Right cardiac atrium (tissue), 5 donors: ENCODE data around the gene ZXDB. TPM values are rescaled to one million over a fixed set of nuclear protein-coding genes. Genes with fewer than 3 reads are reported as not detected.
"Not testable (repeated sequence)": the region's sequence is repeated elsewhere in the genome, so short reads cannot be mapped to it uniquely, and the experiment has no call there.

ENCODE experiments used
- ATAC-seq, 2 donors: fragments of 200-7000 bp; cut with Tn5 transposase; one replicate each; pipeline versions ENCODE4 v1.8.0 to v1.9.1; 2020; ENCODE audit warnings: moderate library complexity in 2 of 2, mild to moderate bottlenecking in 1 of 2
- DNase-seq, 3 donors: peaks; one replicate each; pipeline ENCODE4 v3.0.0-alpha.2; 2020
- H3K27ac ChIP-seq: one replicate; pipeline ENCODE4 v1.5.1; 2013; ENCODE audit warnings: mild to moderate bottlenecking, low read length, control low read depth, moderate library complexity
- H3K27me3 ChIP-seq: one replicate; pipeline ENCODE4 v1.6.1; 2013; ENCODE audit not compliant: control insufficient read depth, insufficient read depth
- H3K4me1 ChIP-seq: one replicate; pipeline ENCODE4 v1.6.1; 2013; ENCODE audit warnings: low read length; ENCODE audit not compliant: control insufficient read depth, insufficient read depth
- H3K4me3 ChIP-seq: one replicate; pipeline ENCODE4 v1.5.1; 2013; ENCODE audit warnings: low read length, control low read depth
- H3K9me3 ChIP-seq: one replicate; pipeline ENCODE4 v1.6.1; 2013; ENCODE audit warnings: low read length; ENCODE audit not compliant: control insufficient read depth
- WGBS: extraction: QIAGEN DNeasy Blood & Tissue Kit; methylation state at CpG from one replicate; pipeline ENCODE4 v1.1.7; 2013; 5-methylcytosine and 5-hydroxymethylcytosine counted together
- intact Hi-C, 4 donors: fragments of 100-400 bp; cut with DNase I; formaldehyde crosslinking; loops; one replicate each; pipeline versions ENCODE4 v1.11.0 to v1.14.0; 2022 to 2023
- long read RNA-seq, 4 donors: library from polyadenylated mRNA; unstranded; transcript quantifications; one replicate each; pipeline ENCODE4 v2.0.0, GENCODE V29; 2020 to 2021
- polyA plus RNA-seq: library from polyadenylated mRNA; stranded (reverse); fragments of 200-250 nt; gene quantifications from one replicate; pipeline ENCODE4 v1.2.3, GENCODE V29; 2013
- total RNA-seq, 4 donors: library from RNA; stranded (reverse); fragmentation: NEBNext Ultra II Directional; extraction: Animal tissue kit (Norgen Biotek cat#: 25700); gene quantifications; one replicate each; pipeline ENCODE4 v1.2.1, GENCODE V29; 2021
- donor health status: healthy with polysubstance abuse.
- donor health status: DM: no; HTN: yes; CAD: no.
- donor health status: DM: no; HTN: no; CAD: no.
- donor health status: DM: no; HTN: yes; CAD: no; lungs with severe emphysema.
- donor health status: DM: yes; HTN: yes; CAD: no.

Gene ZXDB
- total RNA-seq = 1 to 10 TPM; 5.3 to 5.5 (median 5.3) TPM
- polyA plus RNA-seq = 2.2 TPM
- long read RNA-seq, donor 1, full-length matches to known transcripts = 4 of 4 reads
- long read RNA-seq, donor 1, partial matches to known transcripts = 0 of 4 reads
- long read RNA-seq, donor 1, other reads (novel, unspliced or antisense) = 0 of 4 reads
- long read RNA-seq, donor 2, full-length matches to known transcripts = 4 of 5 reads
- long read RNA-seq, donor 2, partial matches to known transcripts = 0 of 5 reads
- long read RNA-seq, donor 2, other reads (novel, unspliced or antisense) = 1 of 5 reads
- long read RNA-seq, donor 3, full-length matches to known transcripts = 2 of 2 reads
- long read RNA-seq, donor 3, partial matches to known transcripts = 0 of 2 reads
- long read RNA-seq, donor 3, other reads (novel, unspliced or antisense) = 0 of 2 reads
- long read RNA-seq, donor 4, full-length matches to known transcripts = 5 of 5 reads
- long read RNA-seq, donor 4, partial matches to known transcripts = 0 of 5 reads
- long read RNA-seq, donor 4, other reads (novel, unspliced or antisense) = 0 of 5 reads

DNA sequence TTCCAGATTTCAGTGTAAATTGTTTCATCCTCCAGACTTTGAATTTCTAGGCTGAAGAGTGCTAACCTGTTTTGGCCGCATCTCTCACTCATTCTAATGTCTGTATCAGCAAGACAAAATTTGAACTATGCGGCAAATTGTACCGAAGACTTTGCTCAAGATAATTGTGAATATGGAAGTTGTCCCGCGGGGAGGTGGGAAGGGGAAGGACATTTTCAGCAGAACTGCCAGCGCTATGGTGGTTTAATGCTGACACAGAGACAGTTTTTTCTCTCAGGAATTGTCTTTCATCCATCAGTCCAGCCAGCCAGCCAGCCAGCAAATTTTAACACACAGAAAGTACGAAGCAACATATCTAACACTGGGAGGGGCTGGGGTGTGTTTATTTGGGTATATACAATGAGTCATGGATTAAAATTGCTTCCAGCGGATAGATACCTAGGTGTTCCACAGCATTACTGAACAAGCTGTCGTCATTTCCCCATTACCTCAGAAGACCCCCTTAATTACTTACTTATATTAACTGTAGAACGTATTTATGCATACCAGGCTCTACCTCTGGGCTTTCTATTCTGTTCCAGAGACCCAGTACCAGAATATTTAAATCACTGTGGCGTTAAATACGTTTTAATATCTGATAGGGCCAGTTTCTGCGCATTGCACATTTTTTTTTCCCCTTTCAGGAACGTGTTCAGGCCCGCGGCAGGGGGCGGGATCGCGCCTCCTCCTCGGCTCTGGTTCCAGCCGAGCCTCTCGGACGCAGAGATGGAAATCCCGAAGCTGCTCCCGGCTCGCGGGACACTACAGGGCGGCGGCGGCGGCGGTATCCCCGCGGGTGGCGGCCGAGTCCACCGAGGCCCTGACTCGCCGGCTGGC lies at the start of gene ZXDB:
Gene ZXDB (plus strand): TSS at position 728 of the 876 bp plus-strand sequence. CDS start 38 bp downstream, at position 766.
- intact Hi-C loops = not testable (repeated sequence)
- H3K4me3 ChIP-seq = peak within 1 kb of the TSS; percentile 66

GRCh38 chrX:57565198-57565597 lies 26.6 kb upstream of the ZXDB start:
- DNase-seq (no peak), ATAC-seq (no peak)
- 65% methylated on average over 4 of the region's 4 CpGs for WGBS
- no peaks in the 10 kb centered on the region for H3K27me3 ChIP-seq
- no peak overlapping the region for H3K27ac ChIP-seq
- no peaks in the 10 kb centered on the region for H3K9me3 ChIP-seq
- no peak overlapping the region for H3K4me3 ChIP-seq
- no peaks in the 10 kb centered on the region for H3K4me1 ChIP-seq
- intact Hi-C loops = no loop called here

More for the DNA sequence above, at the start of gene ZXDB:
- ATAC-seq = peak; percentile 74 to 84
- H3K27ac ChIP-seq = peak within 1 kb of the TSS; percentile 86
- not testable (repeated sequence) for H3K27me3 ChIP-seq, H3K9me3 ChIP-seq, H3K4me1 ChIP-seq
- peak in 1 of 3 donors; percentile 18 for DNase-seq
- WGBS = 4% methylated on average over 13 of the region's 39 CpGs

DNA sequence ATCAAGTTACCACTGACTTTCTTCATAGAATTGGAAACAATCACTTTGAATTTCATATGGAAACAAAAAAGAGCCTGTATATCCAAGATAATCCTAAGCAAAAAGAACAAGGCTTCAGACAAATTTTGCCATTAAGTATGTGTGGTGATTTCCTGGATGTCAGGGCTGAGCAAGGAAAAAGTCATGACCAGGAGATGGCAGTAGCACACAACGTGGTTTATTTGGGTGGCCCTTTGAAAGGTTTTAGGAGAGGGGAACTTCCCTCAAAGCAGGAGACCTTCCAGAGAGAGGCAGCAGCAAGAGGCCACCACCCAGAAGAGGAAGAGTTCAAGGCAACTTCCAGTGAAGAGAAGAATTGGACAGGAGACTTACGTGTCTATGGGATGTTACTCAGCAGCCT lies 18.1 kb upstream of the ZXDB start:
- Histone ChIP-seq H3K27me3 (no peaks in the 10 kb centered on the region), H3K9me3 (no peaks in the 10 kb centered on the region), H3K27ac (no peak overlapping the region), H3K4me3 (no peak overlapping the region), H3K4me1 (no peaks in the 10 kb centered on the region)
- intact Hi-C loops = no loop called here
- WGBS = 17% methylated on average over 2 of the region's 2 CpGs
- ATAC-seq = no peak
- no peak for DNase-seq

DNA sequence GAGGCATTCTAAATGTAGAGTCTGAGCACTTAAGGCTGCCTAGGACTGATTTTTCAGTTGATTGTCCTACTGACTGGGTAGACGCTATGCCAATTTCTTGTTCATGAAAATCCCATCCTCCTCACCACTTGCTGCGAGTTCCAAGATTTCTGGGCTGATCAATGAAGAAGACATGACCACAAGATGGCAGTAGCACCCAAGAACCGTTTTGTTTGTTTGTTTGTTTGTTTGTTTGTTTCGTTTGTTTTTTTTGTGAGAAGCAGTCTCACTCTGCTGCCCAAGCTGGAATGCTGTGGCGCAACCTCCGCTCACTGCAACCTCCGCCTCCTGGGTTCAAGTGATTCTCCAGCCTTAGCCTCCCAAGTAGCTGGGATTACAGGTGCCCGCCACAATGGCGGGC lies 8.9 kb upstream of the ZXDB start:
- 70% methylated on average over 7 of the region's 9 CpGs for WGBS
- DNase-seq, intact Hi-C loops, H3K27me3 ChIP-seq, H3K27ac ChIP-seq, H3K4me1 ChIP-seq, H3K4me3 ChIP-seq, ATAC-seq, H3K9me3 ChIP-seq: not testable (repeated sequence)

- H3K27me3 ChIP-seq = no peaks in the 10 kb centered on the region
- DNase-seq (no peak), ATAC-seq (no peak)
- H3K27ac ChIP-seq = no peak overlapping the region
- H3K4me3 ChIP-seq = no peak overlapping the region
- H3K4me1 ChIP-seq = no peaks in the 10 kb centered on the region
- 75% methylated on average over 5 of the region's 5 CpGs for WGBS
- intact Hi-C loops = no loop called here
- H3K9me3 ChIP-seq = no peaks in the 10 kb centered on the region
These were observed 8.3 kb upstream of the ZXDB start for GRCh38 chrX:57583477-57583876.

DNA sequence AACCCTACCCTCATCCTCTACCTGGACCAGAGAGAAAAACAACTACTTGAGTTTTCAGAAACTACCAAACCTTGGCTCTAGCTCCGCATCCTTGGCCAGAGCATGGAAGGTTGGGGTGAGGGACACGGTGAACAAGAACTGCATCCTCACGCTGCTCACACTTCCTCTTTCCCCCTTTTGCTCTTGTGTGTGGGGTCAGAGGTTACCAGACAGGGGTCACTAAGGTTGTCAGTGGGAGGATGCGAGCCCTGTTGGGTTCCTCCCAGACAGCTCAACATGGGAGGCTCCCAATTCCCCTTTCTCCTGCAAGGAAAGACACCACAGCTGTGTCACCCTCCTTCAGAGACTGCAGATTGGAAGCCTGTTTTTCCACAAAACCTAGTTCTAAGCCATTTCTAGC lies 5.5 kb upstream of the ZXDB start:
- ATAC-seq = no peak
- H3K27ac ChIP-seq = no peak overlapping the region
- no peaks in the 10 kb centered on the region for H3K27me3 ChIP-seq
- 71% methylated on average over 4 of the region's 4 CpGs for WGBS
- no peaks in the 10 kb centered on the region for H3K4me1 ChIP-seq
- H3K4me3 ChIP-seq = no peak overlapping the region
- no peaks in the 10 kb centered on the region for H3K9me3 ChIP-seq
- intact Hi-C loops = no loop called here
- peak in 1 of 3 donors; percentile 13 for DNase-seq

DNA sequence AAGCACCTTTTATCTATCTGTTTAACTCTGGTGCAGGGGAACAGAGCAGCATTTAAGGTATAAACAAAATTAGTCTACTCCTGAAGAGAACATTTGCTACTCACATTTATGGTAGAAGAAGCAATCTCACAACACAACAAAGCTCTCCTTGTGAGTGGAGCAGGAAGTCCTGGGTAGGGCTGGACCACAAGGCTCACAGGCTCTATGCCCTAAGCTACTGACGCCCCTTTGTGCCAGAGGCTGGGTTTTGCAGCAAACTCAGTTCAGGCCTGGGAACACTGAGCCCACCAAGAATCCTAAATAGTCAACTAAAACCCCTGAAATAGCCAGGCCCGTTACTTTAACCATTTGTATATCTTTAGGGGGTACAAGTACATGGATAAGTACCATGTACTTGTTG lies 4.7 kb upstream of the ZXDB start:
- DNase-seq (no peak), ATAC-seq (no peak)
- intact Hi-C loops = no loop called here
- H3K4me1 ChIP-seq = no peaks in the 10 kb centered on the region
- WGBS = 86% methylated on average over 2 of the region's 2 CpGs
- H3K9me3 ChIP-seq = no peaks in the 10 kb centered on the region
- H3K4me3 ChIP-seq = no peak overlapping the region
- H3K27me3 ChIP-seq = no peaks in the 10 kb centered on the region
- no peak overlapping the region for H3K27ac ChIP-seq

GRCh38 chrX:57587607-57588006 lies 4.2 kb upstream of the ZXDB start:
- 80% methylated on average over 2 of the region's 2 CpGs for WGBS
- ATAC-seq = no peak
- H3K4me1 ChIP-seq = no peaks in the 10 kb centered on the region
- H3K9me3 ChIP-seq = no peaks in the 10 kb centered on the region
- DNase-seq = no peak
- no peak overlapping the region for H3K4me3 ChIP-seq
- no peaks in the 10 kb centered on the region for H3K27me3 ChIP-seq
- no peak overlapping the region for H3K27ac ChIP-seq
- intact Hi-C loops = no loop called here

GRCh38 chrX:57592160-57592893 lies 516 bp downstream of the ZXDB start:
- H3K9me3 ChIP-seq, H3K4me1 ChIP-seq, H3K27me3 ChIP-seq, intact Hi-C loops: not testable (repeated sequence)
- peak overlapping the region; percentile 82 for H3K27ac ChIP-seq
- under 1% methylated on average over 78 of the region's 84 CpGs for WGBS
- peak overlapping the region; percentile 66 for H3K4me3 ChIP-seq
- DNase-seq (peak; percentile 27 to 76 (median 72)), ATAC-seq (peak; percentile 93 to 94)

DNA sequence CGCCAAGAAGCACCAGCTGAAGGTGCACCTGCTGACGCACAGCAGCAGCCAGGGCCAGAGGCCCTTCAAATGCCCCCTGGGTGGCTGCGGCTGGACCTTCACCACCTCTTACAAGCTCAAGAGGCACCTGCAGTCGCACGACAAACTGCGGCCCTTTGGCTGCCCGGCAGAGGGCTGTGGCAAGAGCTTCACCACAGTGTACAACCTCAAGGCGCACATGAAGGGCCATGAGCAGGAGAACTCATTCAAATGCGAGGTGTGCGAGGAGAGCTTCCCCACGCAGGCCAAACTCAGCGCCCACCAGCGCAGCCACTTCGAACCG lies 1.0 kb downstream of the ZXDB start:
- Histone ChIP-seq H3K27ac (peak overlapping the region; percentile 82), H3K4me3 (peak overlapping the region; percentile 66)
- H3K9me3 ChIP-seq, H3K27me3 ChIP-seq, H3K4me1 ChIP-seq, intact Hi-C loops: not testable (repeated sequence)
- DNase-seq = peak in 2 of 3 donors; percentile 21 to 49
- peak; percentile 54 to 66 for ATAC-seq
- WGBS = 29% methylated on average over 13 of the region's 15 CpGs
